AG04449 (cell line): ENCODE measurements around the gene PCYT1A.

Source experiments
- CTCF ChIA-PET: fragments of 350-600 bp; formaldehyde crosslinking; extraction: SDS; loops from one replicate; lab custom pipeline; 2021; ENCODE audit warnings: antibody characterized with exemption; lab: Yijun Ruan, JAX
- POLR2A ChIA-PET: fragments of 400-600, 350-600 bp; formaldehyde crosslinking; extraction: SDS; loops from one replicate; lab custom pipeline; 2020; ENCODE audit warnings: antibody characterized with exemption, inconsistent platforms; lab: Yijun Ruan, JAX
- DNase-seq: peaks from one replicate; pipeline ENCODE4 v3.0.0-alpha.2; 2010; ENCODE audit warnings: low read depth, low spot score
- H3K4me3 ChIP-seq: 2 replicates; pipeline ENCODE4 v1.5.1; 2011; ENCODE audit warnings: low read depth, mild to moderate bottlenecking, control low read depth, low read length
- CTCF ChIP-seq: IDR thresholded peaks from one replicate; pipeline ENCODE4 v1.5.1; 2011; ENCODE audit warnings: mild to moderate bottlenecking, moderate library complexity, low read length, control low read depth, inconsistent platforms; ENCODE audit not compliant: insufficient read depth; ENCODE audit errors: missing control alignments

Gene PCYT1A

DNA sequence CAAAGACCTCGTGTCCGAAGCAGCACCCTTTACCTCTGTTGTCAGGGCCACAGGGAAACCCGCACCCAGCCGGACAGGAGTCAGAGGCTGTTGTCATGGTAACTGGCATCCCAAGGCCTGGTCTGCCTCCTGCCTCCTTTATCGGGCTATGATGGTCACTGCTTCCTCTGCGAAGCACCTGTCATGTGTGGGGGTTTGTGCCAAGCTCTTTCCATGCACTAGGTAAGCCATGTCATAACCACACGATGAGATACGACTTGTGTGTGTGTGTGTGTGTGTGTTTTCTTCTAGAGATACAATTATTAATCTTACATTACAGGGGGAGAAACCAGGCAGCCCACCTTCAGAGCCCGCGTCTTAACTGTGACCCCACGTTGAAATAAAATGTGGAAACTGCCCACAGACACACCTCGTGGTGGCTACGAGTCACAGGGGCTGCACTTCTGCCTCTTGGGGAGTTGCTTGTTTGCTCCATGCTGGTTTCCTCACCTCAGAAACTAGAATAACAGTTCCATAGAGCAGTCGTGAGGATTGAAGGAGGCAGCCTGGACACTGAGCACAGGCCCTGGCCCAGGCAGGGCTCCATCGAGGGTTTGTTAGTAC is 94.3 kb downstream of the PCYT1A start:
- TF ChIP-seq CTCF = no peak
- H3K4me3 ChIP-seq = no peak overlapping the region
- ChIA-PET CTCF (interaction anchor here (1.4 to 13.6 kb wide), 2 partner anchors 120 to 167 kb away, joined by 6 to 298 read pairs; no protein-coding TSS in a partner anchor), POLR2A (no interaction called here)
- DNase-seq = no peak

DNA sequence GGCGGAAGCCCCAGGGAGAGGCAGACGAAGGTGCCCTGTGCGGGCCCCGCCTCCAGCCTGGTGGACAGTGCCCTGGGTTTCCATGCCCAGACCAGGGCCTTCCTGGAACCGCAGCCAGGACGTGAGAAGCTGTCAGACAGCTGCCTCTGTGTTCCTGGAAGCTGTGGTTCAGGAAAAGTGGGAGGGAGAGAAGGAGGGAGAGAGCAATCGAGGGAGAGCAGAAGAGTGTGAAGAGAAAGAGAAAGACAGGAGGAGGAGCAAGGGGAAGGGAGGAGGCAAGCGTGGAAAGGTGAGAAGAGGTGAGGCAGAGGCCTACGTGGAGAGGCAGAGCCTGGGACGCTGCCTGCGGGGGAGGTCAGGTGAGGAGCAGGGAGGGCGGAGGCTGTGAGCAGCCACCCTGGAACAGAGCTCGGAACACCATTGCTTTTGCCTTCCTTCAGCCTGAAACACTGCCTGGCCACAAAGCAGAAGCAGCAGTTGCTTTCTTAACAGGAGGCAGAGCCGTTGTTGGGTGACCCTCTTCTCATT is 94.9 kb downstream of the PCYT1A start:
- no peak for DNase-seq
- H3K4me3 ChIP-seq = no peak overlapping the region
- TF ChIP-seq CTCF = no peak
- CTCF ChIA-PET = interaction anchor here (13.6 kb wide), 1 partner anchor 119 kb away, joined by 298 read pairs; no protein-coding TSS in a partner anchor
- POLR2A ChIA-PET = no interaction called here

DNA sequence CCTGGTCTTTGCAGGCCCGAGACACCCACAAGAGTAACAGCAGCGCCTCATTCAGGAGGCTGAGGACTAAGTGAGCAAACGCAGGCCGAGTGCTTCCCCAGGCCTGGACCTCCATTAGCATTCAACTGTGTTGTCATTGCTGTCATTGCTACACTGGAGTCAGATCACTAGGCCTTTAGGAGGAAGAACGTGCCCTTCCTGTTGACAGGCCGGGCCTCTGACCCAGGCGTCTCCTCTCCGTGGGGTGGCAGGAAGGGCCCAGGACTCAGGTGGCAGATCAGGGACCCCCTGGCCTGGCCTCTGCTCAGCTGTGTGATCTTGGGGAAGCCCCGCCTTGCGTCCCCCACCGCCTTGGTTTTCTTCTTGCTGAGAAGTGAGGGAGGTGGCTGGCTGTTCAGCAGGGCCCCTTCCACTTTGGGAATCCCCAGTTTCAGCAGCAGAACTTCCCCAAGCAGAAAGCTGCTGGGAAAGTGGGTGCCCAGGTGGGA is 95.4 kb downstream of the PCYT1A start:
- DNase-seq = no peak
- CTCF ChIA-PET = interaction anchor here (13.6 kb wide), 1 partner anchor 119 kb away, joined by 298 read pairs; no protein-coding TSS in a partner anchor
- no peak for TF ChIP-seq CTCF
- POLR2A ChIA-PET = no interaction called here
- H3K4me3 ChIP-seq = no peak overlapping the region

DNA sequence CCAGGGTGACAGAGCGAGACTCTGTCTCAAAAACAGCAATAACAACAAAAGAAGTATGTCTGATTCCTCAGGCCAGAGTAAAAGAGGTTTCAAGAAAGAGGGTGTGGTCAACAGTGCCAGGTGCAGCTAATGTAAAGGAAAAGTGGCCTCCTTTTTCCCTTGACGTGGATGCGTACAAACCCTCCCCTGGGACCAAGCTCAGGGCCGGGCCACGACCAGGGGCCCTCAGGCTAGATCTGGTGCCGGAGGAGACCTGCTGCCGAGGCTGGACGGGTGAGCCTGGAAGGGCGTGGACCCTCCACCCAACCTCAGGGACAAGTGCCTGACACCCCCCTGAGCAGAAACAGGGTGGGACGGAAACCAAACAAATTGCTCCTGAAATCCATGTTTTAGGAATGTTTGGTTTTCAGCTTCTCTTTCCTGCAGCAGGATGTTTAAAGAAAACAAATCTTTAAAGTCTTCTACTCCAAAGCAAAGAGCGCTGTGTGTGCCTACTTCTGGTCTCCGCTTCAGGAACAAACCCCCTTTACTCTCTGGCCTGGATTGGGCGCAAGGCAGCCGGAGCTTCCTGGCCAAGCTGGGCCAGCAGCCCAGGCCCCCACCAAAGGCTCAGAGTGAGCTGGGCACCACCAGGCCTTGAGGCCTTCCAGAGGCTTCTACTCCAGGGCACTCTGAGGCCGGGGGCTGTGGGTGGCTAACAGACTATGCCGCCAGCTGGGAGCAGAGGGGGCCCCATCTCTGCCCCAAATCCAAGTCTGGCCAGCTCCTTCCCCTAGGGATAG is 97.8 kb downstream of the PCYT1A start:
- CTCF ChIA-PET = interaction anchor here (1.8 to 1.9 kb wide), 2 partner anchors 9 to 116 kb away, joined by 4 to 5 read pairs; no protein-coding TSS in a partner anchor
- DNase-seq = no peak
- POLR2A ChIA-PET = no interaction called here
- TF ChIP-seq CTCF = no peak
- no peak overlapping the region for H3K4me3 ChIP-seq

DNA sequence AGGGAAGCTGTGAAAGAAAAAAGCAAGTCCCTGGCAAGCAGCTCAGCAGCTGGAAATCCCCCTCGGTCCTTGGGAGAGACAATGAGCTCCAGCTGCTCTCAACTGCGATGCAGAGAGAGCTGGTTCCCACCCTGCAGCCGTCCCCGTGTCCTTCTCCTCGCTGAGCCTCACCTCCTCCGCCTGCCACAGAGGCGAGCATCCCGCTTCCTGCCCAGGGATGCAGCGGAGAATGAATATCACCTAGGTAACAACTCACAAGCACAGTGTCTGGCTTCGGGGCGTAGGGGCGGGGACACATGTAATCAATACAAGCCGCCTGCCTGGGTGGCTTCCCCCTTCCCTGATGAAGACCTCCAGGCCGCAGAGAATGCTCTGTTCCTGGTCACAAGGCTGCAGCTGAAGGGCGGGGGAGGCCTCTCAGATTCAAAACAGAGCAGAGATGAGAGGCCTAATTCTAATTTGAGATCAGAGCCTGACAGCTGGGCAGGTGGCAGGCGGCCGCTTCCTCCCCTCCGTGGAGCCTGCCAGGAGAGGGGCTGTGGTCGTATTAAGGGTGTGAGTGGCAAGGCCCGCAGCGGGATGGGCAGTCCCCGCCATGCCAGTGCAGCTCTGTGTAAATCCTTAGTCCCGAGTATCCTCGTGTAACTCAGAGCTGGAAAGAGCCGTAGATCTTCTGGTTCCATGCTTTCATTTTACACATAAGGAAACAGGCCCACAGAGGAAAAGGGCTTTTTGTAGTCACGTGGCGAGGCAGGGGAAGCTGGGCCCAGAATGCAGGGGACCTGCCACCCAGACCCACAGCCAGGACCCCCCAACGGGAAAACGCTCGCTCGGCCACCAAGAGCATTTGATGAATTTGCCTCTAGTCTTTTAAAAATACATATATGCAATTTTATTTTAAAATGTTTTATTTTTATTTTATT is 100.6 kb downstream of the PCYT1A start:
- no peak for TF ChIP-seq CTCF
- no peak for DNase-seq
- POLR2A ChIA-PET = no interaction called here
- CTCF ChIA-PET = interaction anchor here (0.5 to 4.0 kb wide), 4 partner anchors 10 to 114 kb away, joined by 3 to 28 read pairs (median 13); no protein-coding TSS in a partner anchor
- no peak overlapping the region for H3K4me3 ChIP-seq
